DND-41 (cell line): Measurements from ENCODE around the gene RALY.

Source experiments
- EZH2 ChIP-seq: IDR thresholded peaks from 3 replicates; pipeline ENCODE4 v1.6.1; 2012; ENCODE audit warnings: borderline replicate concordance, low read depth, mild to moderate bottlenecking, moderate library complexity, low read length, inconsistent platforms; ENCODE audit not compliant: severe bottlenecking
- TF ChIP-seq, protein P1 (sequence below): IDR thresholded peaks from 2 replicates; pipeline ENCODE4 v1.5.1; 2012; ENCODE audit warnings: borderline replicate concordance, low read length, moderate library complexity, mild to moderate bottlenecking; ENCODE audit not compliant: poor library complexity, severe bottlenecking; ENCODE audit errors: extremely low read depth

- TF ChIP-seq, protein P1, sequence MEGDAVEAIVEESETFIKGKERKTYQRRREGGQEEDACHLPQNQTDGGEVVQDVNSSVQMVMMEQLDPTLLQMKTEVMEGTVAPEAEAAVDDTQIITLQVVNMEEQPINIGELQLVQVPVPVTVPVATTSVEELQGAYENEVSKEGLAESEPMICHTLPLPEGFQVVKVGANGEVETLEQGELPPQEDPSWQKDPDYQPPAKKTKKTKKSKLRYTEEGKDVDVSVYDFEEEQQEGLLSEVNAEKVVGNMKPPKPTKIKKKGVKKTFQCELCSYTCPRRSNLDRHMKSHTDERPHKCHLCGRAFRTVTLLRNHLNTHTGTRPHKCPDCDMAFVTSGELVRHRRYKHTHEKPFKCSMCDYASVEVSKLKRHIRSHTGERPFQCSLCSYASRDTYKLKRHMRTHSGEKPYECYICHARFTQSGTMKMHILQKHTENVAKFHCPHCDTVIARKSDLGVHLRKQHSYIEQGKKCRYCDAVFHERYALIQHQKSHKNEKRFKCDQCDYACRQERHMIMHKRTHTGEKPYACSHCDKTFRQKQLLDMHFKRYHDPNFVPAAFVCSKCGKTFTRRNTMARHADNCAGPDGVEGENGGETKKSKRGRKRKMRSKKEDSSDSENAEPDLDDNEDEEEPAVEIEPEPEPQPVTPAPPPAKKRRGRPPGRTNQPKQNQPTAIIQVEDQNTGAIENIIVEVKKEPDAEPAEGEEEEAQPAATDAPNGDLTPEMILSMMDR: no peak
- no peak for TF ChIP-seq EZH2
These were observed 78.4 kb downstream of the RALY start for GRCh38 chr20:34072076-34072475.
